ENCODE results near the gene RPN2. TPM values are rescaled to one million over a fixed set of nuclear protein-coding genes. Genes with fewer than 3 reads are reported as not detected.
A peak's percentile ranks its signal among the peaks of the same experiment; 100 is the strongest.

Gene RPN2
- total and polyA plus RNA-seq, 10 of the 15 experiments (the other 5 are each of a cell fraction or from before 2014, with no cell fraction given): 148 to 365 (median 228) TPM

DNA sequence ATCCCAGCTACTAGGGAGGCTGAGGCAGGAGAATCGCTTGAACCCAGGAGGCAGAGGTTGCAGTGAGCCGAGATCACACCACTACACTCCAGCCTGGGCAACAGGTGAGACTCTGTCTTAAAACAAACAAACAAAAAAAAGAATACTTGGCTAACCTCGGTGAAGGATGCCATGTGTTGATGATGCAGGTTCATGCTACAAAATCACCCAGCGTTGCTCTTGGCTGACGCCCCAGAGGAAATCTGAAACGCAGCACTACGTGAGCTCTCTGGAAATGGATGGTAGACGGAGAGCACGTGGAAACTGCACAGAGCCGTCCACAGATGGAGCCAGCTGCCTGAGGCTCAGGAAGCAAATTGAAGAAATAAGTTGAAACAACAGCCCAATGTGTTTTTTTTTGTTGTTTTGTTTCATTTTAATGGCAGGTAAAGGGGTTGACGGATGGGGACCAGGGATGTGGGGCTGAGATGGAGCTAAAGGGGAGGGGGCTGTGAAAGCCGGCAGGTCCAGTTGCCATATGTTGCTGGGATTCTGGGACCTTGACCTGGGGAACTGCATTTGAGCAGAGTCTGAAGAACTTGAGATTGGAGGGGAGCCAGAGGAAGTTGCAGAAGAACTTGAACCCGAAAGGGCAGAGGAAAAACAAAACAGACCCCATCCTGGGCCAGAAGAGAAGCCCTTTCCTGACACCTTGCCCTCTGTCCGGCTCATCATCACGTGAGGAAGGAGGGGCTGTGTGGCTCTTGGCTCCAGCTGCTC, 97.5 kb downstream of the RPN2 start (continued):
- TF ChIP-seq PRDM15 (CRISPR knock-in tag; IDR thresholded peaks at IDR 0.05): no peak
- TF ChIP-seq FOXK2 (IDR thresholded peaks at IDR 0.05): no peak
- TF ChIP-seq TBL1XR1 (IDR thresholded peaks at IDR 0.05; ENCODE audit: low read depth, low read length): no peak
- peak; percentile 84 for TF ChIP-seq RAD51 (IDR thresholded peaks at IDR 0.05)
- no peak; the same call in 1 of the 2 replicates for TF ChIP-seq MTA2 (IDR thresholded peaks at IDR 0.05; ENCODE audit: low read depth)
- no peak for TF ChIP-seq SREBF2 (IDR thresholded peaks at IDR 0.05; ENCODE audit: low read length)
- TF ChIP-seq MTA3 (IDR thresholded peaks at IDR 0.05; ENCODE audit: borderline replicate concordance, low read length): no peak
- TF ChIP-seq CREM (IDR thresholded peaks at IDR 0.05; ENCODE audit: low read depth): peak; percentile 38; the same call in 1 of the 2 replicates
- TF ChIP-seq JUND (IDR thresholded peaks at IDR 0.05; ENCODE audit: low read depth, low read length): no peak
- no peak for TF ChIP-seq ZNF274 (IDR thresholded peaks at IDR 0.05; ENCODE audit: insufficient read depth, insufficient read length)
- TF ChIP-seq, protein P1, sequence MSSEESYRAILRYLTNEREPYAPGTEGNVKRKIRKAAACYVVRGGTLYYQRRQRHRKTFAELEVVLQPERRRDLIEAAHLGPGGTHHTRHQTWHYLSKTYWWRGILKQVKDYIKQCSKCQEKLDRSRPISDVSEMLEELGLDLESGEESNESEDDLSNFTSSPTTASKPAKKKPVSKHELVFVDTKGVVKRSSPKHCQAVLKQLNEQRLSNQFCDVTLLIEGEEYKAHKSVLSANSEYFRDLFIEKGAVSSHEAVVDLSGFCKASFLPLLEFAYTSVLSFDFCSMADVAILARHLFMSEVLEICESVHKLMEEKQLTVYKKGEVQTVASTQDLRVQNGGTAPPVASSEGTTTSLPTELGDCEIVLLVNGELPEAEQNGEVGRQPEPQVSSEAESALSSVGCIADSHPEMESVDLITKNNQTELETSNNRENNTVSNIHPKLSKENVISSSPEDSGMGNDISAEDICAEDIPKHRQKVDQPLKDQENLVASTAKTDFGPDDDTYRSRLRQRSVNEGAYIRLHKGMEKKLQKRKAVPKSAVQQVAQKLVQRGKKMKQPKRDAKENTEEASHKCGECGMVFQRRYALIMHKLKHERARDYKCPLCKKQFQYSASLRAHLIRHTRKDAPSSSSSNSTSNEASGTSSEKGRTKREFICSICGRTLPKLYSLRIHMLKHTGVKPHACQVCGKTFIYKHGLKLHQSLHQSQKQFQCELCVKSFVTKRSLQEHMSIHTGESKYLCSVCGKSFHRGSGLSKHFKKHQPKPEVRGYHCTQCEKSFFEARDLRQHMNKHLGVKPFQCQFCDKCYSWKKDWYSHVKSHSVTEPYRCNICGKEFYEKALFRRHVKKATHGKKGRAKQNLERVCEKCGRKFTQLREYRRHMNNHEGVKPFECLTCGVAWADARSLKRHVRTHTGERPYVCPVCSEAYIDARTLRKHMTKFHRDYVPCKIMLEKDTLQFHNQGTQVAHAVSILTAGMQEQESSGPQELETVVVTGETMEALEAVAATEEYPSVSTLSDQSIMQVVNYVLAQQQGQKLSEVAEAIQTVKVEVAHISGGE (CRISPR knock-in tag; IDR thresholded peaks at IDR 0.05): no peak
- TF ChIP-seq KDM1A (IDR thresholded peaks at IDR 0.05; ENCODE audit: borderline replicate concordance): no peak
- no peak for TF ChIP-seq CREB1 (IDR thresholded peaks at IDR 0.05; ENCODE audit: low read depth)
- TF ChIP-seq PAX5 (IDR thresholded peaks at IDR 0.05; ENCODE audit: borderline replicate concordance, low read depth, low read length): 0 out of 2 replicates have a peak, but pooled peaks have one; percentile 15
- 0 out of 4 replicates have a peak, but pooled peaks of 1 of the 2 experiments have one; percentile 35 for TF ChIP-seq ETV6 (conservative IDR thresholded peaks at IDR 0.05 in 1 of 2, IDR thresholded peaks at IDR 0.05 in 1 of 2; ENCODE audit: borderline replicate concordance in 1 of 2, low read depth in 1 of 2)
- peak; percentile 37; the same call in 1 of the 2 replicates for TF ChIP-seq SMC3 (IDR thresholded peaks at IDR 0.05; ENCODE audit: borderline replicate concordance, low read length)
- TF ChIP-seq ZBTB4 (CRISPR knock-in tag; IDR thresholded peaks at IDR 0.05): no peak
- TF ChIP-seq GATAD2B (conservative IDR thresholded peaks at IDR 0.05; ENCODE audit: low read depth): no peak
- TF ChIP-seq TCF3 (IDR thresholded peaks at IDR 0.05; ENCODE audit: borderline replicate concordance, insufficient read depth, low read depth, low read length): peak; percentile 67
- no peak for TF ChIP-seq ZNF622 (IDR thresholded peaks at IDR 0.05)
